ENCODE measurements around the gene ENPP7. TPM values are rescaled to one million over a fixed set of nuclear protein-coding genes. Genes with fewer than 3 reads are reported as not detected.

ENPP7 gene
- total RNA-seq, 3 donors from 2014 or later: not detected

- H3K27ac ChIP-seq: no peak overlapping the region
- H3K4me3 ChIP-seq: no peak overlapping the region
- no peaks in the 10 kb centered on the region for H3K36me3 ChIP-seq
- H3K27me3 ChIP-seq: peaks cover 0 to 7% of the 10 kb centered on the region in 2 donors
- H3K9me3 ChIP-seq: no peaks in the 10 kb centered on the region
- TF ChIP-seq POLR2A (IDR thresholded peaks at IDR 0.05) (no peak), POLR2AphosphoS5 (IDR thresholded peaks at IDR 0.05) (no peak), CTCF (IDR thresholded peaks at IDR 0.05) (no peak)
- peaks cover 4 to 13% of the 10 kb centered on the region in 2 donors for H3K4me1 ChIP-seq
- intact Hi-C loops (cut with DNase I; ENCODE audit: low total_unique reads): no loop called here
- DNase-seq (ENCODE audit: low spot score in 2 of 2): no peak
Observed at GRCh38 chr17:79690988-79691836, 39.5 kb upstream of the ENPP7 start.

DNA sequence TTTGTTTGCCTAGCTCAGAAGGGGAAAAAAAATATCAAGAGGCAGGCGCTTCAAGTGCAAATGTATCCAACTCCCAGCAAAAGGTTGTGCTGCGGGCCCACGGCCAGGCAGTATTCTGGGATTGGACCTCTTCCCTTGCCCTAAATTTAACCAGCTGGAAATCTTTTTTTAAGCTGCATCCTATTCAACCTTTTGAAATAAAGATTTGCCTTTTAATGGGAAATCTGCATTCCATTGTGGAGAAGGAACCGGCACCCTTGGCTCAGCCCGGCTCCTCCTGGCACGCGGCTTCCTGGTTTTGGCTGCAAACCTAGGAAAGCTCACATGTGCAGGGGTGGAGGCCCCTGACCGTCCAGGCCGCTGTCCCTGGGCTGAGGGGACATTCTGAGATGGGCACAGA is 38.8 kb upstream of the ENPP7 start:
- H3K4me1 ChIP-seq: peaks cover 4 to 14% of the 10 kb centered on the region in 2 donors

GRCh38 chr17:79693419-79693818 is 37.3 kb upstream of the ENPP7 start:
- Histone ChIP-seq H3K4me3 (no peak overlapping the region), H3K4me1 (peaks cover 4 to 14% of the 10 kb centered on the region in 2 donors), H3K27ac (no peak overlapping the region), H3K9me3 (no peaks in the 10 kb centered on the region), H3K36me3 (no peaks in the 10 kb centered on the region), H3K27me3 (no peaks in the 10 kb centered on the region)
- no peak for TF ChIP-seq POLR2A (IDR thresholded peaks at IDR 0.05)
- TF ChIP-seq CTCF (IDR thresholded peaks at IDR 0.05): no peak
- no peak for TF ChIP-seq POLR2AphosphoS5 (IDR thresholded peaks at IDR 0.05)
- intact Hi-C loops (cut with DNase I; ENCODE audit: low total_unique reads): no loop called here
- DNase-seq (ENCODE audit: low spot score in 2 of 2): no peak

More for the DNA sequence above, 38.8 kb upstream of the ENPP7 start:
- peak in 1 of 2 donors; percentile 27 for DNase-seq (ENCODE audit: low spot score in 2 of 2)
- TF ChIP-seq POLR2AphosphoS5 (IDR thresholded peaks at IDR 0.05) (no peak), CTCF (IDR thresholded peaks at IDR 0.05) (no peak), POLR2A (IDR thresholded peaks at IDR 0.05) (no peak)
- Histone ChIP-seq H3K27me3 (no peaks in the 10 kb centered on the region), H3K27ac (no peak overlapping the region), H3K4me3 (no peak overlapping the region), H3K36me3 (no peaks in the 10 kb centered on the region), H3K9me3 (no peaks in the 10 kb centered on the region)
- intact Hi-C loops (cut with DNase I; ENCODE audit: low total_unique reads): no loop called here

- intact Hi-C loops (cut with DNase I; ENCODE audit: low total_unique reads): loop anchor here (5.0 kb wide), 1 partner anchor 1488 kb away; no protein-coding TSS in a partner anchor
- no peak overlapping the region for H3K27ac ChIP-seq
- no peak for TF ChIP-seq CTCF (IDR thresholded peaks at IDR 0.05)
- TF ChIP-seq POLR2AphosphoS5 (IDR thresholded peaks at IDR 0.05): no peak
- TF ChIP-seq POLR2A (IDR thresholded peaks at IDR 0.05): no peak
Observed at GRCh38 chr17:79695293-79695790, 35.4 kb upstream of the ENPP7 start.

More at GRCh38 chr17:79695293-79695790, 35.4 kb upstream of the ENPP7 start:
- Histone ChIP-seq H3K9me3 (no peaks in the 10 kb centered on the region), H3K4me3 (peak overlapping the region in 1 of 3 donors; percentile 28), H3K36me3 (no peaks in the 10 kb centered on the region), H3K4me1 (peaks cover 4 to 14% of the 10 kb centered on the region in 2 donors), H3K27me3 (peaks cover 0 to 10% of the 10 kb centered on the region in 2 donors)
- no peak for DNase-seq (ENCODE audit: low spot score in 2 of 2)
